Pancreas (tissue), 10 donors: ENCODE results near the gene EIF6. TPM values are rescaled to one million over a fixed set of nuclear protein-coding genes. Genes with fewer than 3 reads are reported as not detected.

Experiments used
- ATAC-seq, 4 donors: fragments of 200-7000 bp; cut with Tn5 transposase; one replicate each; pipeline versions ENCODE4 v1.8.0 to v1.9.1; 2020; ENCODE audit warnings: mild to moderate bottlenecking in 4 of 4, moderate library complexity in 4 of 4
- DNase-seq, 6 donors: peaks; one replicate each; pipeline ENCODE4 v3.0.0-alpha.2; 2020
- FAIRE-seq: peaks from 2 replicates; lab custom pipeline; 2012; peaks lifted over from hg19 to GRCh38; lab: Jason Lieb, UNC
- H3K27ac ChIP-seq, 4 donors: fragments of 200-600 bp; sonication (generic); 1 replicate in 3 of 4; 2 replicates in 1 of 4; pipeline versions ENCODE4 v1.5.0 to v1.8.0; 2020
- H3K27me3 ChIP-seq, 4 donors: fragments of 200-600 bp; one replicate each; pipeline ENCODE4 v1.8.0; 2021
- H3K36me3 ChIP-seq, 3 donors: fragments of 200-600 bp; sonication (generic) in 1 of 3; one replicate each; pipeline versions ENCODE4 v1.5.0 to v1.8.0; 2020 to 2021
- H3K4me1 ChIP-seq, 3 donors: fragments of 200-600 bp; one replicate each; pipeline ENCODE4 v1.8.0; 2021
- H3K4me3 ChIP-seq, 4 donors: fragments of 200-600 bp; sonication (generic) in 2 of 4; one replicate each; pipeline versions ENCODE4 v1.5.0 to v1.8.0; 2020 to 2021
- H3K9me3 ChIP-seq, 4 donors: fragments of 200-600 bp; one replicate each; pipeline ENCODE4 v1.8.0; 2021
- CTCF ChIP-seq, 4 donors: fragments of 200-600 bp; sonication (generic) in 3 of 4; IDR thresholded peaks; one replicate each; pipeline versions ENCODE4 v1.5.0 to v1.8.0; 2021; ENCODE audit warnings: antibody characterized with exemption in 4 of 4
- WGBS, 2 donors: extraction: QIAGEN DNeasy Blood & Tissue Kit; methylation state at CpG; one replicate each; pipeline ENCODE4 v1.1.7; 2013; 5-methylcytosine and 5-hydroxymethylcytosine counted together
- intact Hi-C, 3 donors: fragments of 100-400 bp; cut with DNase I; formaldehyde crosslinking; loops; one replicate each; pipeline versions ENCODE4 v1.11.1 to v1.14.2; 2022
- polyA plus RNA-seq, 2 donors: library from polyadenylated mRNA; stranded (reverse); fragments of 200-250 nt; gene quantifications; one replicate each; pipeline ENCODE4 v1.2.3, GENCODE V29; 2013
- total RNA-seq, 6 donors: library from RNA; stranded (reverse); fragmentation: NEBNext Ultra II Directional in 4 of 6; extraction: Animal tissue kit (Norgen Biotek cat#: 25700) in 4 of 6; gene quantifications; one replicate each; pipeline versions ENCODE4 v1.2.1 to v1.2.4, GENCODE V29; 2021 to 2023
- donor health status: healthy with polysubstance abuse.
- donor health status: DM: no; HTN: no; CAD: no; lungs with moderate emphysema.
- donor health status: DM: no; HTN: no; CAD: no.
- donor health status: control.
- donor health status: control.
- donor health status: Bipolar disorder and iron deficiency.
- donor health status: DM: yes; HTN: yes; CAD: no.
- donor health status: DM: no; HTN: no; CAD: no.
- donor health status: DM: no; HTN: no; CAD: no.
- donor health status: DM: yes; HTN: yes; CAD: no.

EIF6 gene
- total and polyA plus RNA-seq, 8 donors = 30.6 to 79.4 (median 50.4) TPM

GRCh38 chr20:35248641-35249475, 35.7 kb downstream of the EIF6 start:
- Histone ChIP-seq H3K36me3 (no peaks in the 10 kb centered on the region), H3K27ac (no peak overlapping the region), H3K9me3 (no peaks in the 10 kb centered on the region), H3K4me1 (no peaks in the 10 kb centered on the region), H3K27me3 (no peaks in the 10 kb centered on the region), H3K4me3 (no peak overlapping the region)
- intact Hi-C loops = no loop called here
- no peak for TF ChIP-seq CTCF (IDR thresholded peaks at IDR 0.05)
- DNase-seq (no peak), FAIRE-seq (no peak), ATAC-seq (no peak)
- WGBS, 2 donors = 84 to 85% methylated on average over 9 of the region's 9 CpGs

DNA sequence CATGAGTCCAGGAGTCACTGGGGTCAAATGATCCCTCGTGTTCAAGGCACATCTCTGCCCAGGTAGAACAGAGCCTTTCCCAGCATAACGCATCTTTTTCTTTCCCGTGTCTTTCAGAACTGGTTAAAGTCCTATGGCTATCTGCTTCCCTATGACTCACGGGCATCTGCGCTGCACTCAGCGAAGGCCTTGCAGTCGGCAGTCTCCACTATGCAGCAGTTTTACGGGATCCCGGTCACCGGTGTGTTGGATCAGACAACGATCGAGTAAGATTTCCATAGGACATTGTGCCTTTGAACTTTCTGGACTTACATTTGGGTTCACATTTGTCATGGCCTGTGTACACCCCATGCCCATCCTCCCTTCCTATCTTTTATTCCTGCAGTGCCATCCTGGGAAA, 37.8 kb downstream of the EIF6 start:
- no peak overlapping the region for H3K27ac ChIP-seq
- H3K4me1 ChIP-seq = no peaks in the 10 kb centered on the region
- DNase-seq (no peak), ATAC-seq (no peak), FAIRE-seq (no peak)
- intact Hi-C loops = no loop called here
- H3K27me3 ChIP-seq = no peaks in the 10 kb centered on the region
- TF ChIP-seq CTCF (IDR thresholded peaks at IDR 0.05) = no peak
- H3K36me3 ChIP-seq = no peaks in the 10 kb centered on the region
- H3K9me3 ChIP-seq = no peaks in the 10 kb centered on the region
- WGBS, 2 donors = 92 to 93% methylated on average over 12 of the region's 12 CpGs
- no peak overlapping the region for H3K4me3 ChIP-seq

- no peak for ATAC-seq
- WGBS, 2 donors = 43 to 64% methylated on average over 2 of the region's 2 CpGs
- no peak for FAIRE-seq
- TF ChIP-seq CTCF (IDR thresholded peaks at IDR 0.05) = no peak
- H3K27me3 ChIP-seq = no peaks in the 10 kb centered on the region
- H3K36me3 ChIP-seq = no peaks in the 10 kb centered on the region
- no peaks in the 10 kb centered on the region for H3K4me1 ChIP-seq
- H3K4me3 ChIP-seq = no peak overlapping the region
- H3K9me3 ChIP-seq = no peaks in the 10 kb centered on the region
- no peak overlapping the region for H3K27ac ChIP-seq
- DNase-seq = no peak
- intact Hi-C loops = no loop called here
Observed at GRCh38 chr20:35243986-35244385, 40.6 kb downstream of the EIF6 start.

DNA sequence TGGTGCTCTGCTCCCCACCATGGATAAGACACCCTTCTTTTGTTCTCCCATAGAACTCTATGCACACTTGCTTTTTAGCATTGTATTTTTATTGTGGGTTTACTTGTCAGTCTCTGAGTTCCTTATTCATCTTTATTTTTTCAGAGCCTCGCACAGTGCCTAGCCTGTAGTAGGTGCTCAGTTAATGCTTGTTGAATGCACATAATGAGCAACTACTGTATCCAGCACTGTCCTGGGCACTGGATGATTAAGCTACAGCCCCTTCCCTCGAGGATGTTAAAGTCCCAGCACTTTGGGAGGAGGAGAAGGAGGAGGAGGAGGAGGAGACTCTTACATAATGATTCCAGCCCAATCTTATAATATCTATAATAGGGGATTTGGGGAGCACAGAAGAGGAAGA, 41.3 kb downstream of the EIF6 start:
- no peak for FAIRE-seq
- no peaks in the 10 kb centered on the region for H3K36me3 ChIP-seq
- WGBS, 2 donors = 55 to 73% methylated on average over 2 of the region's 2 CpGs
- no peaks in the 10 kb centered on the region for H3K27me3 ChIP-seq
- ATAC-seq = no peak
- H3K27ac ChIP-seq = no peak overlapping the region
- H3K4me1 ChIP-seq = no peaks in the 10 kb centered on the region
- H3K9me3 ChIP-seq = no peaks in the 10 kb centered on the region
- no peak for DNase-seq
- no peak overlapping the region for H3K4me3 ChIP-seq
- intact Hi-C loops = no loop called here
- no peak for TF ChIP-seq CTCF (IDR thresholded peaks at IDR 0.05)

DNA sequence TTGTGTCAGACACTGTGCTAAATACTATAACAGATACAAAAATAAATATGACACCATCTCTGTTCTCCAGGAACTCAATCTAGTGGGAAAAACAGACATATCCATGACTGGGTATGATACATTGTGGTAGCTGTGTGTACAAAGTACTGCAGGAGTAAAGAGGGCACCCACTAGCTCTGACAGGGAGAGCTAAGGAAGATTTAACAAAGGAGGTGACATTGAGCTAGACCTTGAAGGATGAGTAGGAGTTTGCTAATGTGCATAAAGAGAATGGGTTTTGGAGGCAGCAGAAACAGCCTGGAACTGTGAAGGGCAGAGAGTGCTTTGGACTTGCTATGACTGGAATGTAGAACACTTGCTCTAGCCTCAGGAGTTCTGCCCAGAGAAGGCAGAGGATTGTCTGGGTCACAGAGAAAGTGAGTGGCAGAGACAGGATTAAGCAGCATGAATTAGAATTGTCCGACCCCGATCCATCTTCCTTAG, 43.7 kb downstream of the EIF6 start:
- Histone ChIP-seq H3K27me3 (no peaks in the 10 kb centered on the region), H3K36me3 (no peaks in the 10 kb centered on the region), H3K4me3 (no peak overlapping the region), H3K4me1 (no peaks in the 10 kb centered on the region), H3K27ac (no peak overlapping the region), H3K9me3 (no peaks in the 10 kb centered on the region)
- DNase-seq = no peak
- no peak for TF ChIP-seq CTCF (IDR thresholded peaks at IDR 0.05)
- intact Hi-C loops = no loop called here
- WGBS, 2 donors = 88 to 95% methylated on average over 2 of the region's 2 CpGs
- ATAC-seq = no peak
- no peak for FAIRE-seq
